HL-60 (cell line): ENCODE data around the gene EFCC1.
A peak's percentile ranks its signal among the peaks of the same experiment; 100 is the strongest.
"Not testable (repeated sequence)": the region's sequence is repeated elsewhere in the genome, so short reads cannot be mapped to it uniquely, and the experiment has no call there.

Source experiments
- DNase-seq, 2 experiments: peaks; one replicate each; pipeline ENCODE4 v3.0.0-alpha.2; 2010 to 2020; ENCODE audit warnings: low read depth in 1 of 2, low spot score in 1 of 2
- H3K27ac ChIP-seq: fragments of 250-450 bp; sonication (Bioruptor Pico); replicated peaks from 2 replicates; pipeline ENCODE4 v1.5.1; 2020; ENCODE audit warnings: mild to moderate bottlenecking, moderate library complexity
- H3K27me3 ChIP-seq: fragments of 250-450 bp; sonication (Bioruptor Pico); 2 replicates; pipeline ENCODE4 v1.5.1; 2021; ENCODE audit warnings: mild to moderate bottlenecking, moderate library complexity; ENCODE audit not compliant: insufficient read depth, poor library complexity, severe bottlenecking
- H3K4me3 ChIP-seq: replicated peaks from 2 replicates; pipeline ENCODE4 v1.5.1; 2011; ENCODE audit warnings: mild to moderate bottlenecking, control low read depth, low read length; ENCODE audit not compliant: insufficient read depth
- GABPA ChIP-seq: IDR thresholded peaks from 2 replicates; pipeline ENCODE4 v1.6.1; 2012; ENCODE audit warnings: low read depth
- POLR2AphosphoS5 ChIP-seq: IDR thresholded peaks from 2 replicates; pipeline ENCODE4 v1.6.1; 2012; ENCODE audit warnings: low read depth
- SPI1 ChIP-seq: IDR thresholded peaks from 2 replicates; pipeline ENCODE4 v1.6.1; 2012; ENCODE audit warnings: low read depth, mild to moderate bottlenecking, borderline replicate concordance
- TF ChIP-seq, protein P1 (sequence below): IDR thresholded peaks from 2 replicates; pipeline ENCODE4 v1.6.1; 2012; ENCODE audit warnings: low read depth; ENCODE audit not compliant: insufficient replicate concordance
- TF ChIP-seq, protein P2 (sequence below): IDR thresholded peaks from one replicate; pipeline ENCODE4 v1.5.1; 2011; ENCODE audit warnings: low read length, control low read depth, inconsistent platforms; ENCODE audit not compliant: insufficient read depth

The EFCC1 gene

DNA sequence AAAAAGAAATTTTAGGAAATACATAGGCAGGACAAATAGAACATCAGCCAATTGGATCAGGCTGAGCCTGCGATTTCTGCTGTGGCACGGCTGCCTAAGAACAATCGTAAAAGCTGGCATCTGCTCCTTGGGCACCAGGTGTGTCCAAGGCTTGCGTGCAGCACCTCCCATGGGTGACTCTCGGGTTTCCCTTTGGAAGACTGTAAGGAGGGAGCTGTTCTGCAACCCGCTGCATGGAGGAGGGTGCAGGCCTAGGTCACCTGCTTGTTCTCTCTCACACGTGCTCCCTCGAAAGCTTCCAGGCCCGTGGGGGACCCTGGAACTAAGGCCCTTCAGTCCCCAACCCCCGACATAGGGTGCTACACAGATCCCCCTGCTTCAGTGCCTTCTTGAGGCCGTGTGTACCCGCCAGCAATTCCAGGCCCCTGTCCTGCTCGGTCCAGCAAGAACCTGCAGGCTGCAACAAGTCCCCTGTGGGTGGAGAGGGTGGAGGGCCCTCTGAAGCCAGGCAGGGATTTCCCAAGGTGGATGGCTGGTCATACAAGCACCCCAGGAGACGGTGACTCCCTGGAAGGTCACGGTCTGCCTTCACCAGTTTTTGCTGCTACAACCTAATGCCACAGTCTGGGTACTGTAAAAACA lies 62.9 kb downstream of the EFCC1 start:
- H3K4me3 ChIP-seq = no peak overlapping the region
- TF ChIP-seq SPI1 (no peak), POLR2AphosphoS5 (no peak), GABPA (no peak)
- TF ChIP-seq, protein P1, sequence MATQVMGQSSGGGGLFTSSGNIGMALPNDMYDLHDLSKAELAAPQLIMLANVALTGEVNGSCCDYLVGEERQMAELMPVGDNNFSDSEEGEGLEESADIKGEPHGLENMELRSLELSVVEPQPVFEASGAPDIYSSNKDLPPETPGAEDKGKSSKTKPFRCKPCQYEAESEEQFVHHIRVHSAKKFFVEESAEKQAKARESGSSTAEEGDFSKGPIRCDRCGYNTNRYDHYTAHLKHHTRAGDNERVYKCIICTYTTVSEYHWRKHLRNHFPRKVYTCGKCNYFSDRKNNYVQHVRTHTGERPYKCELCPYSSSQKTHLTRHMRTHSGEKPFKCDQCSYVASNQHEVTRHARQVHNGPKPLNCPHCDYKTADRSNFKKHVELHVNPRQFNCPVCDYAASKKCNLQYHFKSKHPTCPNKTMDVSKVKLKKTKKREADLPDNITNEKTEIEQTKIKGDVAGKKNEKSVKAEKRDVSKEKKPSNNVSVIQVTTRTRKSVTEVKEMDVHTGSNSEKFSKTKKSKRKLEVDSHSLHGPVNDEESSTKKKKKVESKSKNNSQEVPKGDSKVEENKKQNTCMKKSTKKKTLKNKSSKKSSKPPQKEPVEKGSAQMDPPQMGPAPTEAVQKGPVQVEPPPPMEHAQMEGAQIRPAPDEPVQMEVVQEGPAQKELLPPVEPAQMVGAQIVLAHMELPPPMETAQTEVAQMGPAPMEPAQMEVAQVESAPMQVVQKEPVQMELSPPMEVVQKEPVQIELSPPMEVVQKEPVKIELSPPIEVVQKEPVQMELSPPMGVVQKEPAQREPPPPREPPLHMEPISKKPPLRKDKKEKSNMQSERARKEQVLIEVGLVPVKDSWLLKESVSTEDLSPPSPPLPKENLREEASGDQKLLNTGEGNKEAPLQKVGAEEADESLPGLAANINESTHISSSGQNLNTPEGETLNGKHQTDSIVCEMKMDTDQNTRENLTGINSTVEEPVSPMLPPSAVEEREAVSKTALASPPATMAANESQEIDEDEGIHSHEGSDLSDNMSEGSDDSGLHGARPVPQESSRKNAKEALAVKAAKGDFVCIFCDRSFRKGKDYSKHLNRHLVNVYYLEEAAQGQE = no peak
- TF ChIP-seq, protein P2, sequence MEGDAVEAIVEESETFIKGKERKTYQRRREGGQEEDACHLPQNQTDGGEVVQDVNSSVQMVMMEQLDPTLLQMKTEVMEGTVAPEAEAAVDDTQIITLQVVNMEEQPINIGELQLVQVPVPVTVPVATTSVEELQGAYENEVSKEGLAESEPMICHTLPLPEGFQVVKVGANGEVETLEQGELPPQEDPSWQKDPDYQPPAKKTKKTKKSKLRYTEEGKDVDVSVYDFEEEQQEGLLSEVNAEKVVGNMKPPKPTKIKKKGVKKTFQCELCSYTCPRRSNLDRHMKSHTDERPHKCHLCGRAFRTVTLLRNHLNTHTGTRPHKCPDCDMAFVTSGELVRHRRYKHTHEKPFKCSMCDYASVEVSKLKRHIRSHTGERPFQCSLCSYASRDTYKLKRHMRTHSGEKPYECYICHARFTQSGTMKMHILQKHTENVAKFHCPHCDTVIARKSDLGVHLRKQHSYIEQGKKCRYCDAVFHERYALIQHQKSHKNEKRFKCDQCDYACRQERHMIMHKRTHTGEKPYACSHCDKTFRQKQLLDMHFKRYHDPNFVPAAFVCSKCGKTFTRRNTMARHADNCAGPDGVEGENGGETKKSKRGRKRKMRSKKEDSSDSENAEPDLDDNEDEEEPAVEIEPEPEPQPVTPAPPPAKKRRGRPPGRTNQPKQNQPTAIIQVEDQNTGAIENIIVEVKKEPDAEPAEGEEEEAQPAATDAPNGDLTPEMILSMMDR = no peak
- no peaks in the 10 kb centered on the region for H3K27me3 ChIP-seq
- DNase-seq = no peak
- no peak overlapping the region for H3K27ac ChIP-seq

DNA sequence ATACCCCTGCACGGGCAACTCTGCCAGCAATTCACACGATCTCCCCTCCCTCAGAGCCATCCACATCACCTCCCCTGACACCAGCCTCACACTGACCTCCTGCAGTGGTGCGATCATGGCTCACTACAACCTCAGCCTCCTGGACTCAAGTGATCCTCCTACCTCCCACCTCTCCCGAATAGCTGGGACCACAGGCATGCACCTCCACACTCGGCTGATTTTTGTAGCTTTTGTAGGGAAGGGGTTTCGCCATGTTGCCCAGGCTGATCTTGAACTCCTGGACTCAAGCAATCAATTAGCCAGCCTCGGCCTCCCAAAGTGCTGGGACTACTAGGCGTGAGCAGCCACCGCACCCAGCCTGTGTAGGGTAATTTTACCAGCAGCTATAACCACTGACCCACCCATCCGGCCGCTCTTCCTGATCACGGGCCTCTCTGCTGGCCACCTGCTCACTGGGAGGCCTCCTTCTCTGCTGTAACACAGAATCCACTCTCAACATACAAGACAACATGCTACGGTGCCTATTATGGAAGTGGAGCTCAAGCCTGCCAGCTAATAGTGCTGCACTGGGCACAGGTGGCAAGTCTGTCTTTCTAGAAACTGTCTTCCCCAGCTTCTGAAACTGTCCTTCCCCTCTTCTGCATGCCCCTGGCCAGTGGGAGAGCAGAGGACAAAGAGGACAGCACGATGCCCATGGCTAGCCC lies 64.1 kb downstream of the EFCC1 start:
- Histone ChIP-seq H3K27me3 (no peaks in the 10 kb centered on the region), H3K27ac (no peak overlapping the region), H3K4me3 (no peak overlapping the region)
- DNase-seq = no peak
- TF ChIP-seq, protein P2 = no peak
- no peak for TF ChIP-seq GABPA
- no peak for TF ChIP-seq SPI1
- no peak for TF ChIP-seq POLR2AphosphoS5
- TF ChIP-seq, protein P1 = no peak

DNA sequence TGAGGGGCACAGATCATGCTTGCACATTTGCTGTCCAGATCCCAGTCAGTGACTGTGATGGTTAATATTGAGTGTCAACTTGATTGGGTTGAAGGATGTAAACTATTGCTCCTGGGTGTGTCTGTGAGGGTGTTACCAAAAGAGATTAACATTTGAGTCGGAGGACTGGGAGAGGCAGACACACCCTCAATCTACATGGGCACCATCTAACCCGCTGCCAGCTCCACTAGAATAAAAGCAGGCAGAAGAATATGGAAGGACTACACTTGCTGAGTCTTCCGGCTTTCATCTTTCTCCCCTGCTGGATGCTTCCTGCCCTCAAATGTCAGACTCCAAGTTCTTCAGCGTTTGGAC lies 64.6 kb downstream of the EFCC1 start:
- TF ChIP-seq GABPA = no peak
- H3K27ac ChIP-seq = no peak overlapping the region
- no peaks in the 10 kb centered on the region for H3K27me3 ChIP-seq
- H3K4me3 ChIP-seq = no peak overlapping the region
- no peak for DNase-seq

DNA sequence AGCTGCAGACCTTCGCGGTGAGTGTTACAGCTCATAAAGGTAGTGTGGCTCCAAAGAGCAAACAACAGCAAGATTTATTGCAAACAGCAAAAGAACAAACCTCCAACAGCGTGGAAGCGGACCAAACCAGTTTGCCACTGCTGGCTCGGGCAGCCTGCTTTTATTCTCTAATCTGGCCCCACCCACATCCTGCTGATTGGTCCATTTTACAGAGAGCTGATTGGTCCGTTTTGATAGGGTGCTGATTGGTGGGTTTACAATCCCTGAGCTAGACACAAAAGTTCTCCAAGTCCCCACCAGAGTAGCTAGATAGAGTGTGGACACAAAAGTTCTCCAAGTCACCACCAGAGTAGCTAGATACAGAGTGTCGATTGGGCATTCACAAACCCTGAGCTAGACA lies 66.6 kb downstream of the EFCC1 start:
- not testable (repeated sequence) for H3K27me3 ChIP-seq, H3K4me3 ChIP-seq, H3K27ac ChIP-seq
- DNase-seq = peak in 1 of 2 experiments; percentile 8
